Cardiac muscle cell (in vitro differentiated cells and primary cell): ENCODE data around the gene ABCA7. TPM values are rescaled to one million over a fixed set of nuclear protein-coding genes. Genes with fewer than 3 reads are reported as not detected.
A peak's percentile ranks its signal among the peaks of the same experiment; 100 is the strongest.

ENCODE experiments used
- DNase-seq, 2 donors: peaks; one replicate each; pipeline versions ENCODE4 v3.0.0 to v3.0.0-alpha.2; 2010 to 2017; ENCODE audit warnings: low read depth in 1 of 2, low spot score in 1 of 2
- H3K27ac ChIP-seq: fragments of 200-600 bp; sonication (generic); 2 replicates; pipeline ENCODE4 v1.5.1; 2016
- H3K27me3 ChIP-seq: fragments of 200-600 bp; sonication (generic); 2 replicates; pipeline ENCODE4 v1.6.0; 2016; ENCODE audit warnings: control low read depth
- H3K36me3 ChIP-seq: fragments of 200-600 bp; sonication (generic); 2 replicates; pipeline ENCODE4 v1.5.1; 2016; ENCODE audit warnings: control low read depth
- H3K4me1 ChIP-seq: fragments of 200-600 bp; sonication (generic); 2 replicates; pipeline ENCODE4 v1.8.1; 2017; ENCODE audit warnings: low read depth, mild to moderate bottlenecking, mixed run types
- H3K4me3 ChIP-seq: fragments of 200-600 bp; sonication (generic); 2 replicates; pipeline ENCODE4 v1.5.1; 2016; ENCODE audit warnings: mild to moderate bottlenecking
- H3K9me3 ChIP-seq: fragments of 200-600 bp; sonication (generic); 2 replicates; pipeline ENCODE4 v1.5.1; 2017; ENCODE audit warnings: low read depth, mild to moderate bottlenecking, control low read depth
- CTCF ChIP-seq: IDR thresholded peaks from 2 replicates; pipeline ENCODE4 v1.5.1; 2012; ENCODE audit warnings: low read depth, mild to moderate bottlenecking, low read length
- polyA plus RNA-seq: library from polyadenylated mRNA; unstranded; fragments of >200 nt; fragmentation: Nextera tagmentation; extraction: Ambion mirVana; gene quantifications from 2 replicates; pipeline ENCODE4 v1.2.1, GENCODE V29; 2016
- total RNA-seq: library from RNA; depleted of rRNA; stranded (reverse); fragments of >200 nt; gene quantifications from 2 replicates; pipeline ENCODE4 v1.2.3, GENCODE V29; 2016

ABCA7 gene
- total and polyA plus RNA-seq, 2 experiments from 2014 or later, result 44.0 to 60.4 TPM

GRCh38 chr19:1006711-1007398 lies 33.1 kb upstream of the ABCA7 start:
- TF ChIP-seq CTCF, result no peak
- Histone ChIP-seq H3K36me3 (peaks cover 7% of the 10 kb centered on the region), H3K4me3 (no peak overlapping the region), H3K27ac (no peak overlapping the region), H3K9me3 (no peaks in the 10 kb centered on the region), H3K4me1 (no peaks in the 10 kb centered on the region), H3K27me3 (no peaks in the 10 kb centered on the region)
- DNase-seq, result no peak

GRCh38 chr19:1007399-1008251 lies 32.3 kb upstream of the ABCA7 start:
- Histone ChIP-seq H3K4me3 (no peak overlapping the region), H3K36me3 (peaks cover 7% of the 10 kb centered on the region), H3K9me3 (no peaks in the 10 kb centered on the region), H3K4me1 (no peaks in the 10 kb centered on the region), H3K27me3 (no peaks in the 10 kb centered on the region), H3K27ac (no peak overlapping the region)
- no peak for TF ChIP-seq CTCF
- DNase-seq, result no peak

- no peak for TF ChIP-seq CTCF
- Histone ChIP-seq H3K4me1 (no peaks in the 10 kb centered on the region), H3K4me3 (no peak overlapping the region), H3K27me3 (no peaks in the 10 kb centered on the region), H3K9me3 (no peaks in the 10 kb centered on the region), H3K36me3 (peaks cover 11% of the 10 kb centered on the region), H3K27ac (no peak overlapping the region)
- no peak for DNase-seq
Observed at GRCh38 chr19:1008268-1009040, 31.5 kb upstream of the ABCA7 start.

GRCh38 chr19:1009041-1009980 lies 30.6 kb upstream of the ABCA7 start:
- DNase-seq, result peak in 1 of 2 donors; percentile 76
- no peak overlapping the region for H3K27ac ChIP-seq
- no peak for TF ChIP-seq CTCF

More at GRCh38 chr19:1009041-1009980, 30.6 kb upstream of the ABCA7 start:
- no peaks in the 10 kb centered on the region for H3K27me3 ChIP-seq
- H3K9me3 ChIP-seq, result no peaks in the 10 kb centered on the region
- peaks cover 18% of the 10 kb centered on the region for H3K36me3 ChIP-seq
- no peaks in the 10 kb centered on the region for H3K4me1 ChIP-seq
- H3K4me3 ChIP-seq, result no peak overlapping the region
